GM12878 (cell line): Measurements from ENCODE around the gene PHACTR1. TPM values are rescaled to one million over a fixed set of nuclear protein-coding genes. Genes with fewer than 3 reads are reported as not detected.

Experiments
- CHD1 ChIP-seq: IDR thresholded peaks from 2 replicates; pipeline ENCODE4 v1.6.1; 2012; ENCODE audit warnings: low read depth, low read length, improper control_type of control experiment
- CUX1 ChIP-seq: IDR thresholded peaks from 2 replicates; pipeline ENCODE4 v1.6.1; 2012; ENCODE audit warnings: improper control_type of control experiment, low read depth, low read length; ENCODE audit not compliant: insufficient replicate concordance
- EZH2 ChIP-seq: IDR thresholded peaks from 2 replicates; pipeline ENCODE4 v1.6.1; 2012; ENCODE audit warnings: low read depth, mild to moderate bottlenecking, control low read depth, inconsistent platforms, low read length, borderline replicate concordance; ENCODE audit not compliant: control insufficient read depth
- FOXK2 ChIP-seq: fragments of 450-650 bp; IDR thresholded peaks from 2 replicates; pipeline ENCODE4 v1.6.1; 2017; ENCODE audit warnings: mild to moderate bottlenecking, moderate library complexity
- KAT2A ChIP-seq: conservative IDR thresholded peaks from 2 replicates; pipeline ENCODE4 v1.6.1; 2011; ENCODE audit warnings: low read depth, low read length; ENCODE audit not compliant: control insufficient read depth
- KDM1A ChIP-seq: fragments of 200-600 bp; sonication (generic); IDR thresholded peaks from 2 replicates; pipeline ENCODE4 v1.6.1; 2016; ENCODE audit warnings: borderline replicate concordance
- MEF2B ChIP-seq: fragments of 450-650 bp; IDR thresholded peaks from 2 replicates; pipeline ENCODE4 v1.6.1; 2018; ENCODE audit warnings: mild to moderate bottlenecking, moderate library complexity; ENCODE audit not compliant: partially characterized antibody, poor library complexity, severe bottlenecking
- MLLT1 ChIP-seq: fragments of 450-650 bp; IDR thresholded peaks from 2 replicates; pipeline ENCODE4 v1.6.1; 2016; ENCODE audit warnings: mild to moderate bottlenecking
- MXI1 ChIP-seq: fragments of 150-350 bp; IDR thresholded peaks from 2 replicates; pipeline ENCODE4 v1.6.1; 2011; ENCODE audit warnings: low read depth, mild to moderate bottlenecking, inconsistent platforms, low read length, improper control_type of control experiment
- NBN ChIP-seq: fragments of 450-650 bp; IDR thresholded peaks from 2 replicates; pipeline ENCODE4 v1.6.1; 2016
- NR2C2 ChIP-seq: IDR thresholded peaks from 2 replicates; pipeline ENCODE4 v1.6.1; 2011; ENCODE audit warnings: borderline replicate concordance, low read depth; ENCODE audit not compliant: control insufficient read depth, insufficient read length
- POU2F2 ChIP-seq: IDR thresholded peaks from 3 replicates; pipeline ENCODE4 v1.6.1; 2011; ENCODE audit warnings: low read depth, mild to moderate bottlenecking, low read length, borderline replicate concordance
- RBBP5 ChIP-seq: fragments of 200-600 bp; sonication (generic); conservative IDR thresholded peaks from 2 replicates; pipeline ENCODE4 v1.6.1; 2016
- RCOR1 ChIP-seq: conservative IDR thresholded peaks from 2 replicates; pipeline ENCODE4 v1.6.1; 2012; ENCODE audit warnings: low read depth, low read length, improper control_type of control experiment
- RUNX3 ChIP-seq: IDR thresholded peaks from 2 replicates; pipeline ENCODE4 v1.6.1; 2012; ENCODE audit warnings: low read length, inconsistent platforms
- SMC3 ChIP-seq: IDR thresholded peaks from 2 replicates; pipeline ENCODE4 v1.6.1; 2011; ENCODE audit warnings: low read length, improper control_type of control experiment, borderline replicate concordance
- SP1 ChIP-seq: IDR thresholded peaks from one replicate; pipeline ENCODE4 v1.6.1; 2011; ENCODE audit warnings: low read depth, low read length
- SUZ12 ChIP-seq: fragments of 200-600 bp; sonication (generic); IDR thresholded peaks from one replicate; pipeline ENCODE4 v1.6.1; 2018; ENCODE audit warnings: antibody characterized with exemption, mild to moderate bottlenecking; ENCODE audit not compliant: unreplicated experiment
- TBL1XR1 ChIP-seq: IDR thresholded peaks from 2 replicates; pipeline ENCODE4 v1.6.1; 2012; ENCODE audit warnings: low read depth, low read length, improper control_type of control experiment
- ZBTB11 ChIP-seq: fragments of 450-650 bp; formaldehyde crosslinking; IDR thresholded peaks from 2 replicates; pipeline ENCODE4 v1.5.0; 2022; ENCODE audit warnings: mild to moderate bottlenecking, missing genetic modification characterization
- ZNF384 ChIP-seq: IDR thresholded peaks from 2 replicates; pipeline ENCODE4 v1.6.1; 2012; ENCODE audit warnings: low read depth, mild to moderate bottlenecking, low read length, improper control_type of control experiment, borderline replicate concordance
- polyA plus RNA-seq, 11 experiments: library from polyadenylated mRNA; depleted of rRNA in 4 of 11; unstranded in 6 of 11; stranded (reverse) in 5 of 11; fragments of >200 nt; fragmentation: Nextera tagmentation in 4 of 11; fragmentation: Illumina TruSeq in 1 of 11; extraction: Ambion mirVana in 4 of 11; extraction: Trizol in 1 of 11; gene quantifications; 1 replicate in 1 of 11; 2 replicates in 10 of 11; pipeline versions ENCODE4 v1.2.1 to v1.2.3, GENCODE V29; 2011 to 2016; ENCODE audit warnings: inconsistent platforms in 2 of 11, missing spikeins in 2 of 11, low read depth in 1 of 11
- total RNA-seq, 4 experiments: library from RNA; depleted of rRNA in 3 of 4; stranded (reverse); fragments of >200 nt in 3 of 4; fragmentation: Illumina TruSeq in 1 of 4; extraction: Trizol in 1 of 4; gene quantifications; 2 replicates each; pipeline versions ENCODE4 v1.2.1 to v1.2.3, GENCODE V29; 2013 to 2021

Gene PHACTR1
- total and polyA plus RNA-seq, 10 of the 15 experiments (the other 5 are each of a cell fraction or from before 2014, with no cell fraction given): 34.2 to 94.6 (median 62.3) TPM

- TF ChIP-seq MLLT1: no peak; the same call in 1 of the 2 replicates
- peak; percentile 4; the same call in 1 of the 2 replicates for TF ChIP-seq SMC3
- TF ChIP-seq RBBP5: no peak
- peak; percentile 26 for TF ChIP-seq SP1
- no peak; the same call in 1 of the 2 replicates for TF ChIP-seq RCOR1
- TF ChIP-seq KAT2A: no peak
- peak; percentile 92 for TF ChIP-seq RUNX3
- no peak for TF ChIP-seq NR2C2
- TF ChIP-seq NBN: peak; percentile 85
- peak; percentile 85 for TF ChIP-seq POU2F2
- TF ChIP-seq SUZ12: no peak
- peak; percentile 54 for TF ChIP-seq MEF2B
- no peak for TF ChIP-seq KDM1A
- TF ChIP-seq TBL1XR1: peak; percentile 75
- no peak for TF ChIP-seq ZNF384
- peak; percentile 34; the same call in 1 of the 2 replicates for TF ChIP-seq MXI1
- TF ChIP-seq CUX1: no peak
- TF ChIP-seq CHD1: no peak
- no peak for TF ChIP-seq EZH2
- TF ChIP-seq ZBTB11 (CRISPR knock-in tag): no peak
- no peak for TF ChIP-seq FOXK2
Observed at GRCh38 chr6:13273931-13274706, 557.6 kb downstream of the PHACTR1 start (continued).
